C4-2B (cell line): Measurements from ENCODE around the gene VWC2L.

ENCODE experiments used
- H3K27ac ChIP-seq: fragments of 450-650 bp; 2 replicates; pipeline ENCODE4 v1.5.1; 2017
- ZFX ChIP-seq: fragments of 450-650 bp; IDR thresholded peaks from 2 replicates; pipeline ENCODE4 v1.6.1; 2017
- TF ChIP-seq, protein P1 (sequence below): fragments of 450-650 bp; conservative IDR thresholded peaks from 2 replicates; pipeline ENCODE4 v1.5.1; 2017; ENCODE audit warnings: mild to moderate bottlenecking

VWC2L gene

GRCh38 chr2:214604861-214605260 lies 194.0 kb downstream of the VWC2L start:
- TF ChIP-seq, protein P1, sequence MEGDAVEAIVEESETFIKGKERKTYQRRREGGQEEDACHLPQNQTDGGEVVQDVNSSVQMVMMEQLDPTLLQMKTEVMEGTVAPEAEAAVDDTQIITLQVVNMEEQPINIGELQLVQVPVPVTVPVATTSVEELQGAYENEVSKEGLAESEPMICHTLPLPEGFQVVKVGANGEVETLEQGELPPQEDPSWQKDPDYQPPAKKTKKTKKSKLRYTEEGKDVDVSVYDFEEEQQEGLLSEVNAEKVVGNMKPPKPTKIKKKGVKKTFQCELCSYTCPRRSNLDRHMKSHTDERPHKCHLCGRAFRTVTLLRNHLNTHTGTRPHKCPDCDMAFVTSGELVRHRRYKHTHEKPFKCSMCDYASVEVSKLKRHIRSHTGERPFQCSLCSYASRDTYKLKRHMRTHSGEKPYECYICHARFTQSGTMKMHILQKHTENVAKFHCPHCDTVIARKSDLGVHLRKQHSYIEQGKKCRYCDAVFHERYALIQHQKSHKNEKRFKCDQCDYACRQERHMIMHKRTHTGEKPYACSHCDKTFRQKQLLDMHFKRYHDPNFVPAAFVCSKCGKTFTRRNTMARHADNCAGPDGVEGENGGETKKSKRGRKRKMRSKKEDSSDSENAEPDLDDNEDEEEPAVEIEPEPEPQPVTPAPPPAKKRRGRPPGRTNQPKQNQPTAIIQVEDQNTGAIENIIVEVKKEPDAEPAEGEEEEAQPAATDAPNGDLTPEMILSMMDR = no peak
- no peak for TF ChIP-seq ZFX
- H3K27ac ChIP-seq = no peak overlapping the region

DNA sequence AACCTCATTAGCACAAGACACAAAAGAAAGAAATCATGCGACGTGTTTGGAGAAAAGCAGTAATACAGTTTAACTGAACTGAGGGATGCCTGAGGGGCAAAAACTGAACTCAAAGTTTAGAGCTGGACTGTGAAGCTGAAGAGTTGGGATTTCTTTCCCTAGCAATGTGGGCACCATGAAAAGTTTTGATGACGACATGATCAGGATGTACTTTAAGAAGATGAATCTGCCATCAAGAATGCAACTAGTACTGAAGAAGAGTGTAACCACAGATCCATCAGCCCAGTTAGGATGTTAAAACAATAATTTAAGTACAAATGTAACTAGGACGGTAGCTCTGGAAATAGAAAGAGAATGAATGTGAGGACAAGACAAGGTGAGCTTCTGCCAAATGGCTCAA lies 196.2 kb downstream of the VWC2L start:
- TF ChIP-seq, protein P1 = no peak
- no peak for TF ChIP-seq ZFX
- H3K27ac ChIP-seq = no peak overlapping the region

- no peak for TF ChIP-seq ZFX
- TF ChIP-seq, protein P1 = no peak
- H3K27ac ChIP-seq = no peak overlapping the region
Measured at GRCh38 chr2:214611015-214611414, 200.2 kb downstream of the VWC2L start.

DNA sequence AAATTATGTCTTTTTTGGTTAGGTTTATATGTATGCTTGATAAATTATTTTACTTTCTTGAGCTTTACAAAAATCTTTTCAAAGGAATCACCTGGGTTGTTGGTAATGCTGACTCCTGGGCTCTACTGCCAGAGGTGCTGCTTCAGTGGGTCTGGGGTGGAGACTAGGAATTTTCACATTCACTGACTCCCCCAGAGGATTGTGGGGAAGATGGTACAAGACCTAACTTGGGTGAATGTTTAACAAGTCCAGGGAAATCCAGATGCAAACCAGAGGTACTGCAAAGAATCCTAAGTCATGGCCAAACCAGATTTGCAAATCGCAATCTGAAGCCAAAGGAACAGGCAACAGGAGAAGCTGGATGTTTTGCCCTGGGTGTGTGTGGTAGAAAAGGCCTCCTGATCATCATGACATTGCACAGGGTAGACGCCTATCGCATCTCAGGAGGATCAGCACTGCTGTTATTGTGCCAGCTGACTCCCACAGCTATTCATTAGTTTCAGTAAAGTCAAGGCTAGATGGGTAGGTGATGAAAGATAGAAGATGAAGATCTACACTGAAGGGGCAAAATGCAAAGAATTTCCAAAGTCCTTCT lies 213.4 kb downstream of the VWC2L start:
- H3K27ac ChIP-seq = no peak overlapping the region
- TF ChIP-seq ZFX = no peak
- TF ChIP-seq, protein P1 = no peak

GRCh38 chr2:214628091-214628490 lies 217.2 kb downstream of the VWC2L start:
- H3K27ac ChIP-seq = no peak overlapping the region
- no peak for TF ChIP-seq ZFX
- TF ChIP-seq, protein P1 = no peak
